ENCODE data around the gene CYP3A5. TPM values are rescaled to one million over a fixed set of nuclear protein-coding genes. Genes with fewer than 3 reads are reported as not detected.

The CYP3A5 gene
- total RNA-seq, 1 experiment from 2014 or later: not detected

GRCh38 chr7:99625961-99626360 lies 53.8 kb downstream of the CYP3A5 start:
- peaks cover 52% of the 10 kb centered on the region for H3K36me3 ChIP-seq (ENCODE audit: low read depth, low read length)
- CTCF ChIA-PET: no interaction called here
- POLR2A ChIA-PET (ENCODE audit: unreplicated experiment): no interaction called here

GRCh38 chr7:99625321-99625720 lies 54.5 kb downstream of the CYP3A5 start:
- intact Hi-C loops (cut with micrococcal nuclease): no loop called here
- ChIA-PET POLR2A (ENCODE audit: unreplicated experiment) (no interaction called here), CTCF (no interaction called here)
- no peak overlapping the region for H3K4me2 ChIP-seq (ENCODE audit: low read length)
- ATAC-seq (no peak), DNase-seq (no peak)
- H3K9me2 ChIP-seq (replicated peaks; ENCODE audit: low read length): no peaks in the 10 kb centered on the region
- no peaks in the 10 kb centered on the region for H3K27me3 ChIP-seq (ENCODE audit: low read length)
- H3K4me1 ChIP-seq (ENCODE audit: insufficient read depth, low read length): no peaks in the 10 kb centered on the region
- H3K4me3 ChIP-seq (ENCODE audit: low read length): no peak overlapping the region
- H2AFZ ChIP-seq (ENCODE audit: low read length): no peak overlapping the region
- no peaks in the 10 kb centered on the region for H3K9me3 ChIP-seq (ENCODE audit: low read length)
- no peaks in the 10 kb centered on the region for H3F3A ChIP-seq (ENCODE audit: low read length, unreplicated experiment)
- no peak overlapping the region for H3K27ac ChIP-seq (ENCODE audit: low read length)
- no TSS peak for BruUV-seq (replicated peaks)
- TF ChIP-seq EZH2phosphoT487 (IDR thresholded peaks at IDR 0.05; ENCODE audit: borderline replicate concordance, low read length) (no peak), EZH2 (IDR thresholded peaks at IDR 0.05; ENCODE audit: low read length, unreplicated experiment) (no peak)
- TF ChIP-seq, protein P1, sequence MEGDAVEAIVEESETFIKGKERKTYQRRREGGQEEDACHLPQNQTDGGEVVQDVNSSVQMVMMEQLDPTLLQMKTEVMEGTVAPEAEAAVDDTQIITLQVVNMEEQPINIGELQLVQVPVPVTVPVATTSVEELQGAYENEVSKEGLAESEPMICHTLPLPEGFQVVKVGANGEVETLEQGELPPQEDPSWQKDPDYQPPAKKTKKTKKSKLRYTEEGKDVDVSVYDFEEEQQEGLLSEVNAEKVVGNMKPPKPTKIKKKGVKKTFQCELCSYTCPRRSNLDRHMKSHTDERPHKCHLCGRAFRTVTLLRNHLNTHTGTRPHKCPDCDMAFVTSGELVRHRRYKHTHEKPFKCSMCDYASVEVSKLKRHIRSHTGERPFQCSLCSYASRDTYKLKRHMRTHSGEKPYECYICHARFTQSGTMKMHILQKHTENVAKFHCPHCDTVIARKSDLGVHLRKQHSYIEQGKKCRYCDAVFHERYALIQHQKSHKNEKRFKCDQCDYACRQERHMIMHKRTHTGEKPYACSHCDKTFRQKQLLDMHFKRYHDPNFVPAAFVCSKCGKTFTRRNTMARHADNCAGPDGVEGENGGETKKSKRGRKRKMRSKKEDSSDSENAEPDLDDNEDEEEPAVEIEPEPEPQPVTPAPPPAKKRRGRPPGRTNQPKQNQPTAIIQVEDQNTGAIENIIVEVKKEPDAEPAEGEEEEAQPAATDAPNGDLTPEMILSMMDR (conservative IDR thresholded peaks at IDR 0.05; ENCODE audit: low read depth, low read length): no peak
- H3K79me2 ChIP-seq (ENCODE audit: low read length): peaks cover 2% of the 10 kb centered on the region; the same call in 1 of the 2 replicates
- H3K9ac ChIP-seq (ENCODE audit: low read length): no peak overlapping the region
- no peaks in the 10 kb centered on the region for H4K20me1 ChIP-seq (ENCODE audit: low read length)
- H3K36me3 ChIP-seq (ENCODE audit: low read depth, low read length): peaks cover 55% of the 10 kb centered on the region

More at GRCh38 chr7:99625961-99626360, 53.8 kb downstream of the CYP3A5 start:
- DNase-seq (no peak), ATAC-seq (no peak)
- Histone ChIP-seq H3K27ac (ENCODE audit: low read length) (no peak overlapping the region), H2AFZ (ENCODE audit: low read length) (no peak overlapping the region), H3K4me2 (ENCODE audit: low read length) (no peak overlapping the region), H3K9ac (ENCODE audit: low read length) (no peak overlapping the region), H3K9me2 (replicated peaks; ENCODE audit: low read length) (no peaks in the 10 kb centered on the region), H3K9me3 (ENCODE audit: low read length) (no peaks in the 10 kb centered on the region), H4K20me1 (ENCODE audit: low read length) (0 out of 2 replicates have a peak, but pooled peaks cover 2% of the 10 kb centered on the region), H3F3A (ENCODE audit: low read length, unreplicated experiment) (no peaks in the 10 kb centered on the region), H3K4me3 (ENCODE audit: low read length) (no peak overlapping the region), H3K27me3 (ENCODE audit: low read length) (no peaks in the 10 kb centered on the region), H3K4me1 (ENCODE audit: insufficient read depth, low read length) (no peaks in the 10 kb centered on the region), H3K79me2 (ENCODE audit: low read length) (no peaks in the 10 kb centered on the region)
- intact Hi-C loops (cut with micrococcal nuclease): no loop called here
- BruUV-seq (replicated peaks): no TSS peak
- TF ChIP-seq EZH2 (IDR thresholded peaks at IDR 0.05; ENCODE audit: low read length, unreplicated experiment) (no peak), EZH2phosphoT487 (IDR thresholded peaks at IDR 0.05; ENCODE audit: borderline replicate concordance, low read length) (no peak)
- TF ChIP-seq, protein P1 (conservative IDR thresholded peaks at IDR 0.05; ENCODE audit: low read depth, low read length): no peak

DNA sequence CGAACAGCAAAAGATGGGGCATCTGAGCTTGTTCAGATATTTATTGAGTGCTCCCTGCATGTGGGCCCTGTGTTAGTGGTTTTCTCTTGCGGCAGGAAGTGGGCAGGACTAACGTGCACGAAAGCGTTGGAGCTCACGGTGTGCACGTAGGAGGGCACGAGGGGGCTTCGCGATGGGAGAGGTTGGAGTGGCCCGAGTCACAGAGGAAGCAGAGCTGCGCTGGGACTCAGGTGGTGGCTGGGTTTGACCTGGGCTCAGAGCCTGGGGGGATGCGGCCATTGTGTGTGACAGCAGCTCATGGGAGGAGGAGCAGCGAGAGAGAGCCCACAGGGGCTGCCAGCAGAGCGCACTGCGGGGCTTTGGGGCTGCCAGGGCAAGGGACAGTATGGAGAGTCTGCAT lies 55.3 kb downstream of the CYP3A5 start:
- TF ChIP-seq EZH2 (IDR thresholded peaks at IDR 0.05; ENCODE audit: low read length, unreplicated experiment) (no peak), EZH2phosphoT487 (IDR thresholded peaks at IDR 0.05; ENCODE audit: borderline replicate concordance, low read length) (no peak)
- TF ChIP-seq, protein P1 (conservative IDR thresholded peaks at IDR 0.05; ENCODE audit: low read depth, low read length): no peak
- POLR2A ChIA-PET (ENCODE audit: unreplicated experiment): no interaction called here
- H3K27me3 ChIP-seq (ENCODE audit: low read length): no peaks in the 10 kb centered on the region
- CTCF ChIA-PET: no interaction called here
- H3K4me2 ChIP-seq (ENCODE audit: low read length): no peak overlapping the region
- no peaks in the 10 kb centered on the region for H3K9me3 ChIP-seq (ENCODE audit: low read length)
- H3K9ac ChIP-seq (ENCODE audit: low read length): no peak overlapping the region
- DNase-seq (no peak), ATAC-seq (no peak)
- peaks cover 63% of the 10 kb centered on the region for H3K36me3 ChIP-seq (ENCODE audit: low read depth, low read length)
- peaks cover 10% of the 10 kb centered on the region for H3K79me2 ChIP-seq (ENCODE audit: low read length)
- no peaks in the 10 kb centered on the region for H3K9me2 ChIP-seq (replicated peaks; ENCODE audit: low read length)
- H2AFZ ChIP-seq (ENCODE audit: low read length): no peak overlapping the region
- H3K4me1 ChIP-seq (ENCODE audit: insufficient read depth, low read length): peaks cover under 1% of the 10 kb centered on the region; the same call in 1 of the 2 replicates
- H3K4me3 ChIP-seq (ENCODE audit: low read length): no peak overlapping the region
- no peaks in the 10 kb centered on the region for H3F3A ChIP-seq (ENCODE audit: low read length, unreplicated experiment)
- no peak overlapping the region for H3K27ac ChIP-seq (ENCODE audit: low read length)
- no TSS peak for BruUV-seq (replicated peaks)
- no peaks in the 10 kb centered on the region for H4K20me1 ChIP-seq (ENCODE audit: low read length)
- intact Hi-C loops (cut with micrococcal nuclease): no loop called here

All from PC-3 (cell line).